SK-N-SH treated with all-trans-retinoic acid at 6 μM for 48 hours (cell line): ENCODE data around the gene FRMD4B.

ENCODE experiments used
- ATAC-seq: fragments of 200-7000 bp; cut with Tn5 transposase; 3 replicates; pipeline ENCODE4 v1.9.1; 2020; ENCODE audit warnings: mild to moderate bottlenecking, moderate library complexity
- ARNTL ChIP-seq: fragments of 450-650 bp; formaldehyde crosslinking; IDR thresholded peaks from 2 replicates; pipeline ENCODE4 v1.5.0; 2020; ENCODE audit warnings: low read depth, mild to moderate bottlenecking, moderate library complexity, borderline replicate concordance
- BACH2 ChIP-seq: fragments of 250-450 bp; sonication (Bioruptor Pico); IDR thresholded peaks from 2 replicates; pipeline ENCODE4 v1.9.0; 2021; ENCODE audit warnings: mild to moderate bottlenecking, borderline replicate concordance
- CSDC2 ChIP-seq: fragments of 250-450 bp; sonication (Bioruptor Pico); IDR thresholded peaks from 2 replicates; pipeline ENCODE4 v1.5.0; 2020; ENCODE audit warnings: mild to moderate bottlenecking, moderate library complexity
- ISL1 ChIP-seq: fragments of 250-450 bp; sonication (Bioruptor Pico); IDR thresholded peaks from 2 replicates; pipeline ENCODE4 v2.1.2; 2022; ENCODE audit warnings: mild to moderate bottlenecking, moderate library complexity
- OSR1 ChIP-seq: fragments of 250-450 bp; sonication (Bioruptor Pico); IDR thresholded peaks from 2 replicates; pipeline ENCODE4 v1.8.0; 2022; ENCODE audit warnings: moderate library complexity, mild to moderate bottlenecking, inconsistent platforms
- POU6F1 ChIP-seq: fragments of 250-450 bp; sonication (Bioruptor Pico); IDR thresholded peaks from 2 replicates; pipeline ENCODE4 v1.8.0; 2021; ENCODE audit warnings: low read depth, mild to moderate bottlenecking, moderate library complexity, borderline replicate concordance
- PPARA ChIP-seq: fragments of 250-450 bp; sonication (Bioruptor Pico); IDR thresholded peaks from 2 replicates; pipeline ENCODE4 v1.5.0; 2020; ENCODE audit warnings: mild to moderate bottlenecking, borderline replicate concordance
- RARB ChIP-seq: fragments of 250-450 bp; sonication (Bioruptor Pico); IDR thresholded peaks from 2 replicates; pipeline ENCODE4 v1.8.0; 2021; ENCODE audit warnings: mild to moderate bottlenecking, moderate library complexity
- SNAI2 ChIP-seq: fragments of 250-450 bp; sonication (Bioruptor Pico); IDR thresholded peaks from 2 replicates; pipeline ENCODE4 v1.5.0; 2020; ENCODE audit warnings: mild to moderate bottlenecking, moderate library complexity
- TCF4 ChIP-seq: fragments of 250-450 bp; sonication (Bioruptor Pico); IDR thresholded peaks from 2 replicates; pipeline ENCODE4 v1.8.0; 2021; ENCODE audit warnings: mild to moderate bottlenecking, moderate library complexity, borderline replicate concordance
- TOX ChIP-seq: fragments of 250-450 bp; sonication (Bioruptor Pico); IDR thresholded peaks from 2 replicates; pipeline ENCODE4 v1.8.0; 2021; ENCODE audit warnings: mild to moderate bottlenecking, moderate library complexity, borderline replicate concordance
- TSHZ2 ChIP-seq: fragments of 250-450 bp; sonication (Bioruptor Pico); IDR thresholded peaks from 2 replicates; pipeline ENCODE4 v1.5.0; 2020; ENCODE audit warnings: mild to moderate bottlenecking, moderate library complexity
- ZC3H10 ChIP-seq: fragments of 250-450 bp; sonication (Bioruptor Pico); IDR thresholded peaks from 2 replicates; pipeline ENCODE4 v1.5.1; 2021; ENCODE audit warnings: mild to moderate bottlenecking, moderate library complexity
- ZFP30 ChIP-seq: fragments of 450-650 bp; formaldehyde crosslinking; IDR thresholded peaks from 2 replicates; pipeline ENCODE4 v1.5.0; 2022; ENCODE audit warnings: mild to moderate bottlenecking, moderate library complexity
- ZNF565 ChIP-seq: fragments of 450-650 bp; formaldehyde crosslinking; conservative IDR thresholded peaks from 2 replicates; pipeline ENCODE4 v1.5.0; 2020; ENCODE audit warnings: low read depth, mild to moderate bottlenecking, moderate library complexity
- ZNF8 ChIP-seq: fragments of 450-650 bp; formaldehyde crosslinking; IDR thresholded peaks from 2 replicates; pipeline ENCODE4 v1.5.0; 2020; ENCODE audit warnings: mild to moderate bottlenecking, moderate library complexity
- TF ChIP-seq, protein P1 (sequence below): fragments of 250-450 bp; sonication (Bioruptor Pico); IDR thresholded peaks from 2 replicates; pipeline ENCODE4 v1.8.0; 2020; ENCODE audit warnings: mild to moderate bottlenecking, moderate library complexity, borderline replicate concordance
- TF ChIP-seq, protein P2 (sequence below): fragments of 250-450 bp; sonication (Bioruptor Pico); IDR thresholded peaks from 2 replicates; pipeline ENCODE4 v1.5.1; 2021; ENCODE audit warnings: mild to moderate bottlenecking, moderate library complexity

FRMD4B gene

GRCh38 chr3:69174871-69175737 lies 210.8 kb downstream of the FRMD4B start:
- TF ChIP-seq ZC3H10, result no peak
- no peak for TF ChIP-seq TSHZ2 (CRISPR knock-in tag)
- TF ChIP-seq PPARA (CRISPR knock-in tag), result no peak
- TF ChIP-seq BACH2 (CRISPR knock-in tag), result no peak
- no peak for TF ChIP-seq OSR1 (CRISPR knock-in tag)
- TF ChIP-seq RARB, result no peak
- no peak for TF ChIP-seq ISL1
- TF ChIP-seq ZNF8 (CRISPR knock-in tag), result no peak
- TF ChIP-seq TCF4 (CRISPR knock-in tag), result no peak
- TF ChIP-seq, protein P1, sequence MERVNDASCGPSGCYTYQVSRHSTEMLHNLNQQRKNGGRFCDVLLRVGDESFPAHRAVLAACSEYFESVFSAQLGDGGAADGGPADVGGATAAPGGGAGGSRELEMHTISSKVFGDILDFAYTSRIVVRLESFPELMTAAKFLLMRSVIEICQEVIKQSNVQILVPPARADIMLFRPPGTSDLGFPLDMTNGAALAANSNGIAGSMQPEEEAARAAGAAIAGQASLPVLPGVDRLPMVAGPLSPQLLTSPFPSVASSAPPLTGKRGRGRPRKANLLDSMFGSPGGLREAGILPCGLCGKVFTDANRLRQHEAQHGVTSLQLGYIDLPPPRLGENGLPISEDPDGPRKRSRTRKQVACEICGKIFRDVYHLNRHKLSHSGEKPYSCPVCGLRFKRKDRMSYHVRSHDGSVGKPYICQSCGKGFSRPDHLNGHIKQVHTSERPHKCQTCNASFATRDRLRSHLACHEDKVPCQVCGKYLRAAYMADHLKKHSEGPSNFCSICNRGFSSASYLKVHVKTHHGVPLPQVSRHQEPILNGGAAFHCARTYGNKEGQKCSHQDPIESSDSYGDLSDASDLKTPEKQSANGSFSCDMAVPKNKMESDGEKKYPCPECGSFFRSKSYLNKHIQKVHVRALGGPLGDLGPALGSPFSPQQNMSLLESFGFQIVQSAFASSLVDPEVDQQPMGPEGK (CRISPR knock-in tag), result no peak
- no peak for TF ChIP-seq CSDC2 (CRISPR knock-in tag)
- no peak for TF ChIP-seq ARNTL
- TF ChIP-seq TOX (CRISPR knock-in tag), result no peak
- no peak for TF ChIP-seq ZFP30 (CRISPR knock-in tag)
- TF ChIP-seq SNAI2 (CRISPR knock-in tag), result no peak
- TF ChIP-seq ZNF565 (CRISPR knock-in tag), result no peak
- no peak for TF ChIP-seq POU6F1
- TF ChIP-seq, protein P2, sequence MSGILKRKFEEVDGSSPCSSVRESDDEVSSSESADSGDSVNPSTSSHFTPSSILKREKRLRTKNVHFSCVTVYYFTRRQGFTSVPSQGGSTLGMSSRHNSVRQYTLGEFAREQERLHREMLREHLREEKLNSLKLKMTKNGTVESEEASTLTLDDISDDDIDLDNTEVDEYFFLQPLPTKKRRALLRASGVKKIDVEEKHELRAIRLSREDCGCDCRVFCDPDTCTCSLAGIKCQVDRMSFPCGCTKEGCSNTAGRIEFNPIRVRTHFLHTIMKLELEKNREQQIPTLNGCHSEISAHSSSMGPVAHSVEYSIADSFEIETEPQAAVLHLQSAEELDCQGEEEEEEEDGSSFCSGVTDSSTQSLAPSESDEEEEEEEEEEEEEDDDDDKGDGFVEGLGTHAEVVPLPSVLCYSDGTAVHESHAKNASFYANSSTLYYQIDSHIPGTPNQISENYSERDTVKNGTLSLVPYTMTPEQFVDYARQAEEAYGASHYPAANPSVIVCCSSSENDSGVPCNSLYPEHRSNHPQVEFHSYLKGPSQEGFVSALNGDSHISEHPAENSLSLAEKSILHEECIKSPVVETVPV (CRISPR knock-in tag), result no peak
- TF ChIP-seq, all 23 proteins: peak for 0
- ATAC-seq, result no peak

DNA sequence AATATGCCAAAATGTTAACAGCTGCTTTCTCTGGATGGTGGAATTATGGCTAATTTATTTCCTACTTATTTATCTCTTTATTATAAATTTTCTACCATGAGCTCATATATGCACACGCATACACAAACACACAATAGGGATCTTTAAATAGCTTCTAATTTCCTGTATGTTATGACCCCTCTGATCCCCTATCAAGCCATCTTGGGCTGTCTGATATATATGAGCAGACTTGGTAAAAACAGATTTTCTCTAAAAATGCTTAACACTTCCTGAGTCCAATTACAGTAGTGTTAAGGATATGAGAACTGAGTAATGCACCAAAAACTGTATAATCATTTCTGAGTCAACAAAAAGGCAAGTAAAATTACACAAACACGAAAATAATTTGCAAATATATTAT lies 211.4 kb downstream of the FRMD4B start:
- TF ChIP-seq TOX (CRISPR knock-in tag), result no peak
- TF ChIP-seq ARNTL, result no peak
- TF ChIP-seq, protein P2 (CRISPR knock-in tag), result no peak
- TF ChIP-seq CSDC2 (CRISPR knock-in tag), result no peak
- TF ChIP-seq, protein P1 (CRISPR knock-in tag), result no peak
- TF ChIP-seq ZNF565 (CRISPR knock-in tag), result no peak
- TF ChIP-seq PPARA (CRISPR knock-in tag), result no peak
- no peak for ATAC-seq
